HL-60/S4 treated with retinoic acid at 250 ng/mL for 4 days and 3 days (cell line): ENCODE results near the gene ABCC6.
"Not testable (repeated sequence)": the region's sequence is repeated elsewhere in the genome, so short reads cannot be mapped to it uniquely, and the experiment has no call there.

Source experiments
- in situ Hi-C: fragments of 300-500 bp; cut with MboI; formaldehyde crosslinking; loops from 2 replicates; pipeline ENCODE4 v1.7.0; 2022; ENCODE audit warnings: low sequenced_read_pairs

Gene ABCC6

GRCh38 chr16:16162591-16162990, 60.7 kb downstream of the ABCC6 start:
- in situ Hi-C loops: no loop called here

DNA sequence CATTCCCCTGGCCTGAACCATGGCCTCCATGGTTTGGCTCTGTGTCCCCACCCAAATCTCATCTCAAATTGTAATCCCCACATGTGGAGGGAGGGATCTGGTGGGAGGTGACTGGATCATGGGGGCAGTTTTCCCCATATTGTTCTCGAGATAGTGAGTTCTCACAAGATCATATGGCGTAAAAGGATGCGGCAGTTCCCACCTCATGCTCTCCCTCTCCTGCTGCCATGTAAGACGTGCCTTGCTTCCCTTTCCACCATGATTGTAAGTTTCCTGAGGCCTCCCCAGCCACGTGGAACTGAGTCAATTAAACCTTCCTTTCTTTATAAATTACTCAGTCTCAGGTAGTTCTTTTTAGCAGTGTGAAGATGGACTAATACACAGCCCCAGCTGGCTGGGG, 61.5 kb downstream of the ABCC6 start:
- in situ Hi-C loops: not testable (repeated sequence)

DNA sequence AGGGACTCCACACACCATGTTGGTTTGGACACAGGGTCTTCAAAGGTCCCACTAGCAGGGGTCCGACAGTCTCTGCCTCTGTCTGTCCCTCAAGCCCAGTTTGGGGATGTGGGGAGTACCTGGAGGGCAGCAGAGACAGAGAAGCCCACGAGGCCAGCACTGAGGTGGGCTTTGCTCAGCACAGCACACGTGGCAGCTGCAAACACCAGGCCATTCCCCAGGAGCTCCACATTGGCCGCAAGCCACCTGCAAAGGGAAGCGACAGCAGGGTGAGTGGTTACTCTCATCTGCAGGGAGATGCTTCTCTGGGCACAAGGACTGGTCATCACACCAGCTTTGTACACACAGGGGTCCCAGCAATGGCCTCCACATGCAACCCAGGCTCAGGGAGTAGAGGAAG, 62.0 kb downstream of the ABCC6 start:
- in situ Hi-C loops: no loop called here

GRCh38 chr16:16159662-16160061, 63.6 kb downstream of the ABCC6 start:
- in situ Hi-C loops: no loop called here

- in situ Hi-C loops: no loop called here
Observed at GRCh38 chr16:16158741-16159374, 64.4 kb downstream of the ABCC6 start.

DNA sequence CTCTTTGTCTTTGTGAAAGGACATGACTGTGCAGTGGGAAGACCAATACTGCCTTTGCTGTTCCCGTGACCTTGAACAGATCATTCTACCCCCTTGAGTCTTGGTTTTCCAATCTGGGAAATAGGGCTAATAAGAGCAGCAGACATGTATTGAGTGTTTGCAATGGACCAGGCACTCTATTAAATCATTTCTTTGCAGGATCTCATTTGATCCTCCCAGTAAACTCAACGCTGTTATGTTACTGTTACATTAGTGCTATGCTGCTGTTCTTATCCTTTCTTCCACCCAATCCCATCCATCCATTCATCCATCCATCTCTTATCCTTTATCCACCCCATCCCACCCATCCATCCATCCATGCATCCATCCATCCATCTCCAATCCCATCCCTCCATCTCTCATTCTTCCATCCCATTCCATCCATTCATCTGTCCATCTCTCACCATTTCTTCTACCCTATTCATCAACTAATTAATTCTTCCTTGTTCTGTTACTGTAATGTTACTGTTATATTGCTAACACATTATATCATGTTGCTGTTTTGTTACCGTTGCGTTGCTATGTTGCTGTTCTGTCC, 65.1 kb downstream of the ABCC6 start:
- in situ Hi-C loops: no loop called here

- in situ Hi-C loops: no loop called here
Observed at GRCh38 chr16:16157166-16157565, 66.1 kb downstream of the ABCC6 start.

DNA sequence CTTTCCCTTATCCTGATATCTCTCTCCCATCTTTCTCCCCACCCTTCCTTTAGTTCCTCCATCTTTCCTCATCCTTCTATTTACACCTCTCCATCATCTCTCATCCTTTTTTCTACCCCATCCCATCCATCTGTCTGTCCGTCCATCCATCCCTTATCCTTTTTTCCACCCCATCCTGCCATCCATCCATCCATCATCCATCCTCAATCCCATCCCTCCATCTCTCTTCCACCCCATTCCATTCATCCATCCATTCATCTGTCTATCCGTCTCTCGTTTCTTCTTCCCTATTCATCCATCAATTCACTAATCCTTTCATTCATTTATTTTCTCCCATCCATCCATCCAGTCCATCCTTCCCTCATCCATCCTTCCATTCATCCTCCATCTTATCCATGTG, 68.1 kb downstream of the ABCC6 start:
- in situ Hi-C loops: no loop called here

- in situ Hi-C loops: no loop called here
Observed at GRCh38 chr16:16154281-16154951, 68.9 kb downstream of the ABCC6 start.

DNA sequence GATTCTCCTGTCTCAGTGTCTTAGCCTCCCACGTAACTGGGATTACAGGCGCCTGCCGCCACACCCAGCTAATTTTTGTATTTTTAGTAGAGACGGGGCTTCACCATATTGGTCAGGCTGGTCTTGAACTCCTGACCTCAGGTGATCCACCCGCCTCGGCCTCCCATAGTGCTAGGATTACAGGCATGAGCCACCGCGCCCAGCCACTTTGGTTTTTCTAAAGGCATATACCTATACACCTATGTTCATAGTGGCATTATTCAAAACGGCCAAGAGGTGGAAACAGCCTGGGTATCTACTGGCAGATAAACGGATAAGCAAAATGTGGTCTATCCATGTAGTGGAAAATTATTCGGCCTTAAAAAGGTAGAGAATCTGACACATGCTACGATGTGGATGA, 70.3 kb downstream of the ABCC6 start:
- in situ Hi-C loops: not testable (repeated sequence)

DNA sequence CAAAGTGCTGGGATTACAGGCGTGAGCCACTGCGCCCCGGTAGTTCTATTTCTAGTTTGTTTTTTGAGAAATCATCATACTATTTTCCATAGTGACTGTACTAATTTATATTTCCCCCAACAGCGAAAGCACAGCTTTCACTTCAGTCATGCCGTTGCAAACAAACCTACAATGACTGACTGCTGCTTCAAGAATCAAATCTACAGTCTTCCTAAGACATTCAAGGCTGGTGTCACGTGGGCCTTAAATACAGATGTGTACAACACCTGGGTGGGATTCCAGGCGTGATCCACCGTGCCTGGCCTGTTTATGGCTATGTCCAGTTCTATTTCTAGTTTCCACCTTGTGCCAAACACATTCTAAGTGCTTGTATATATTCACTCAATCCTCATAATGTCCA, 72.0 kb downstream of the ABCC6 start:
- in situ Hi-C loops: no loop called here

- in situ Hi-C loops: no loop called here
Observed at GRCh38 chr16:16150878-16151152, 72.5 kb downstream of the ABCC6 start.

DNA sequence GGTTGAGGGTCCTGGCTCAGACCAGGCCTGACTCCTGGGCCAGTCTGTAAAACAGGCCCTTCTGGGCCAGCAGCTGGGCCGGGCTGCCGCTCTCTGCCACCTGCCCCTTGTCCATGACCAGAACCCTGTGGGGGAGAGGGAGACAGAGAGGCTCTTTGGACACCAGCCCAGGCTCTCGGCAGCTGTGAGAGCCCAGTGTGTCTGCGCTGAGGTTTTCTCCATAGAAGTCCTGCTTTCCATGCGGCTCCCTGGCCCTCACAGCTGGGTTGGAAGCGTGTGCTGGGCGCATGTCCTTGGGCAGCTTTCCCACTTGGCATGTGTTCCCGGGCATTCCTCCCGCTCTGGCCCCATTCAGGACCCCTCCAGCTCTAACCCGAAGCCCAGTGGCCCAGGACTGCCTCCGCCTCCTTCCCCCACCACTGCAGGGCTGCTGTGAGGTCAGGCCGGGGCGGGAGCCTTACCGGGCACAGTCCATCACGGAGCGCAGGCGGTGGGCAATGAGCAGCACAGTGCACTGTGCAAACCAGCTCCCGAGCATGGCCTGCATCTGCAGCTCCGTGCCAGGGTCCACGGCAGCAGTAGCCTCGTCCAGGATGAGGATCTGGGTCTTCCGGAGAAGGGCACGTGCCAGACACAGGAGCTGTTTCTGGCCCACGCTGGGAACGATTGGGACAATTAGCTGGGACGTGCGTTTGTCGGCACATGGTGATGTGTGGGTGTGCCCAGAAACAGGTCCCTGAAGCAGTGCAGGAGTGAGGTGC, 73.0 kb downstream of the ABCC6 start:
- in situ Hi-C loops: no loop called here

DNA sequence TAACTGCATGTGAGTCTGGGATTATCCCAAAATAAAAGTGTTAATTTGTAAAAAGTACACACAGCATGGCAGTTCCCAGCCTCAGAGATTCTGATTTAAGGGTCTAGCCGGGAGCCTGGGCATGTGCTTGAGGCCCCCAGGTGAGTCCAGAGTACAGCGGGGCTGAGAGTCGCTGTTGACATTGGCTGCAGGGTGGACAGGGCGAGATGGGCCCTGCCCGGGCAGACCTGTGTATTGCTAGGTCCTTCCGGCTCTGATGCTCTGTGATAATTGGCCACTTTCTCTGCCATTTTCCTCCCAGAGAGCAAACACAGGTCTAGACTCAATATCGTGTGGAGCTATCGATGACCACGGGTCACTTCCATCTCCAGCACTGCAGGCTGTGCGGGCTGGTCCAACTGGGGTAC, 73.6 kb downstream of the ABCC6 start:
- in situ Hi-C loops: no loop called here

DNA sequence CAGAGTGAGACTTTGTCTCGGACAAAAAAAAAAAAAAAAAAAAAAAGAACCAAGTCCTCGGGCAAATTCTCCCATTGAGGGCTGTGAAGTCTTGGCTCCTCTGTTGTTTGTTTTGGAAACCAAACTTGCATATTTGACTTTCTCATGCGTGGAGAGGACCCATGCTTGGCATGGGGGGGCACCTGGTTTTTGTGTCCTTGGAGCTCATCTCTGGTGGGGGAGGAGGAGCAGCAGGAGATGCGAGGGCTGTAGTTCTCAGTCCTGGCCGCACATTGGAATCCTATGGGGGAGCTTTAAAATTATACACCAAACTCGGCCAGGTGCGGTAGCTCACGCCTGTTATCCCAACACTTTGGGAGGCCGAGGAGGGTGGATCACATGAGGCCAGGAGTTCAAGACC, 74.5 kb downstream of the ABCC6 start:
- in situ Hi-C loops: no loop called here

- in situ Hi-C loops: not testable (repeated sequence)
Observed at GRCh38 chr16:16148000-16148599, 75.2 kb downstream of the ABCC6 start.

DNA sequence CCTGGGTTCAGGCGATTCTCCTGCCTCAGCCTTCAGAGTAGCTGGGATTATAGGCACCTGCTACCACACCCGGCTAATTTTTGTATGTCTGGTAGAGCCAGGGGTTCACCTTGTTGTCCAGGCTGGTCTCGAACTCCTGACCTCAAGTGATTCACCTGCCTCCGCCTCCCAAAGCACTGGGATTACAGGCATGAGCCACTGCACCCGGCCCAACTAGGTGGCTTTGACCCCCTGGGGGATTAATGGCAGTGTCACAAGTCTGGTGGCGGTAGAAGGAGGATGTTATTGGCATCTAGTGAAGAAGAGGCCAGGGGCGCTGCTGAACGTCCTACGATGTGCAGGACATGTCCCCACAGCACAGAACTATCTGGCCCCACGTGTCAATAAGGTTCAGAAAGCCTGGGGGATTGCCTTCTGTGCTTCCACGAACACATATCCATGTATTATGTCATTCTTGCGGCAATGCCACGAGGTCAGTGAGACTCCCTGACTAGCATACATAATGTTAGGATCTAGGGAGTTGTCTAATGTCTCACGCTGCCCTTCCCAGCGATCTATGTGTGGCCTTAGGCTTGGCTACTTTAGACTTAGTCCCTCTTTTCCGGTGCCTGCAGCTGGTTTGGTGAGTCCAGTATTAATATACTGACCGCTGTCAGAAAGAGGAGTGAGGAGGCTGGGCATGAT, 75.8 kb downstream of the ABCC6 start:
- in situ Hi-C loops: no loop called here

DNA sequence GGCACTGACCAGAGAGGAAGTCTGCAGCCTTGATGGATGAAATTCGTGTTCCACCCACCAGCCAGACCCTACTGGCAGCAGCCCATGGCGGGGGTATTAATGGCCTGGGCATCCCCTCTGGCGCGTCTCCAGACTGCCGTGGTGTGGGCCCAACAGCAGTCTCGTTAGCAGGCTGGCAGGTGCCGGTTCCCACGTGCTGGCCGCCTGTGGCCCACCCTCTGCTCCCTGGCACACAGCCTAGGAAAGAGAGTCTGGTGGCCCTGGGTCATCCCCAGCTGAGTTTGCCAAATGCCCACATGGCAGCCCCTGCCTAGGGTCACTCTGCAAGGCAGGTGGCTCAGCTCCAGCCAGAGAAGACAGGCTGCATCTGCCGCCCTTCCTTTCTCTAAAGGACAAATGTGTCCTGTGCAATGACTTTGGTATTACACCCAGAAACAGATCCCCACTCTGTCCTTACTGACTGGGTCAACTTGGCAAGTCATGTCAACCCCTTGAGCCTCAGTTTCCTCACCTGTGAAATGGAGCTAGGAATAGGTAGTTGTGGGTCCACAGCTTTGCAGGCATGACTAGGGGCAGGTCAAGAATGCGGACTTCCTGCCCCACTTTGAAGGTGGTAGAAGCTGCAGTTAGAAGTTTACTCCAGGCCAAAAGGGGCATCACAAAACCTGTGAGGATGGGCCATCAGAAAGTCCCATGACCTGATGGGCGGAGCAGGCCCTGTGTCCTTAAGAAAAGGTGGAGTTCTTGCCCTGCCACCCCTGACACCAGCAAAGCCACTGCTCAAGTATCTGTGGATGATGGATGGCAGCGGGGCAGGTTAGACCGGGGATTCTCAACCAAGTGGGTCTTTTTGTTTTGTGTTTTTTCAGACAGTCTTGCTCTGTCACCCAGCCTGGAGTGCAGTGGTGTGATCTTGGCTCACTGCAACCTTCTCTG, 76.6 kb downstream of the ABCC6 start:
- in situ Hi-C loops: no loop called here

GRCh38 chr16:16145286-16145685, 78.0 kb downstream of the ABCC6 start:
- in situ Hi-C loops: no loop called here

GRCh38 chr16:16144416-16144815, 78.9 kb downstream of the ABCC6 start:
- in situ Hi-C loops: no loop called here
